Activated T-helper 17 cell treated with anti-CD3 and anti-CD28 coated beads, Interleukin-2, amount 50 U/mL, for 72 hours (primary cell): Measurements from ENCODE around the gene FAF1. TPM values are rescaled to one million over a fixed set of nuclear protein-coding genes. Genes with fewer than 3 reads are reported as not detected.

Experiments used
- ATAC-seq: fragments of 150-1000 bp; cut with Tn5 transposase; replicated peaks from 2 replicates; pipeline ENCODE4 v1.10.0; 2021; ENCODE audit warnings: mild to moderate bottlenecking, moderate library complexity
- H3K27ac Mint-ChIP-seq: one replicate; pipeline ENCODE4 v1.8.0; 2022; ENCODE audit warnings: mixed read lengths
- H3K27me3 Mint-ChIP-seq: one replicate; pipeline ENCODE4 v1.8.0; 2022; ENCODE audit warnings: mixed read lengths
- H3K36me3 Mint-ChIP-seq: one replicate; pipeline ENCODE4 v1.8.0; 2022; ENCODE audit warnings: low read depth, mild to moderate bottlenecking, mixed read lengths
- H3K4me1 Mint-ChIP-seq: one replicate; pipeline ENCODE4 v1.8.0; 2022; ENCODE audit warnings: mixed read lengths
- H3K4me3 Mint-ChIP-seq: one replicate; pipeline ENCODE4 v1.8.0; 2022; ENCODE audit warnings: mild to moderate bottlenecking, mixed read lengths
- H3K9me3 Mint-ChIP-seq: one replicate; pipeline ENCODE4 v1.8.0; 2022; ENCODE audit warnings: mixed read lengths
- total RNA-seq, 2 donors: library from RNA; stranded (reverse); gene quantifications; one replicate each; pipeline ENCODE4 v1.2.3, GENCODE V29; 2022

Gene FAF1
- total RNA-seq, 2 donors from 2014 or later: 55.5 to 69.7 TPM

DNA sequence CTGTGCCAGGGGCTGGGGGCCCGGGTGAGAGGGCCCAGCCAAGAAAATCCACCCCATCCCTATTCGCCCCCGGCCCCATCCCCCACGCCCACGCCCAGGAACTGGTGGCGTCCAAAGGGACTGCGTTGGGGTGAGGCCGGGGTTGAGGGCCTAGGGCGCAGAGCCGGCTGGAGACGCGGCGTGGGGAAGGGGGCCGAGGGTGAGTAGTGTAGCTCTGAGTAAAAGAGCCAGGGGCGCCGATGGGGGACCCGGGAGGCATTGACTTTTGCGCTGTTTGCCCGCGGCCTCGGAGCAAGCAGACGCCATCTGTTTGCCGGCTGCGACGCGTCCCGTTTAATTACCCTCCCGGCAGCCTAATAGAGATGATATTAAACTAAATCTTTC lies 533.4 kb downstream of the FAF1 start:
- Mint-ChIP-seq H3K4me3 (peak overlapping the region; percentile 9), H3K4me1 (peaks cover 19% of the 10 kb centered on the region), H3K36me3 (peaks cover 19% of the 10 kb centered on the region), H3K27me3 (peaks cover 83% of the 10 kb centered on the region), H3K27ac (no peak overlapping the region), H3K9me3 (no peaks in the 10 kb centered on the region)
- no peak for ATAC-seq

DNA sequence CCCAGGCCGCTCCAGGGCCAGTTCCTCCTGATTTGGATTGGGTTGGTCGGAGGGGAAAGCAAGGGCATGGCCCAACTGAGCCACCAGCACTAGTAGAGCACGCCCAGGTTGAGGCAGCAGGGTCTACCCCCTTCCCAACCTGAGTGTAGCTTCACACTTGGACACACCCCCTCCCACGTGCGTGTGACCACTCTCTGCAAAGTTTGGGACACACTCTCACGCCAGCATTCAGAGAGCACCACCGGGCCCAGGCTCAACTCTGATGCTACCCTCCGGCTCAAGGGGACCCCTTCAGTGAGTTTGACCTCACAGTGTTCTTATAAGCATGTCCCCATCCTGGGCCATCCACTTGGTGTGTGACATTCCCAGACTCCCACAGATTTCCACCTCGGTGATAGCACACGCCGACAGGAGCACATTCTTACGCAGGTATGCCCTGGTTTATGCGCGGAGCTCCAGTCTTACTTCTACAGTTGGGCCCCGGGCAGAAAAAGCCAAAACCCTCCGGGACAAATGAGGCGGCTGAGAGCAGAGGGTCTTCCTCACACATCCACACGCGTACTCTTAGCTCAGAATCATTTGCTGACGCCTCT lies 533.9 kb downstream of the FAF1 start:
- H3K4me3 Mint-ChIP-seq: peak overlapping the region; percentile 9
- no peak for ATAC-seq
- H3K9me3 Mint-ChIP-seq: no peaks in the 10 kb centered on the region
- H3K27me3 Mint-ChIP-seq: peaks cover 81% of the 10 kb centered on the region
- peaks cover 19% of the 10 kb centered on the region for H3K36me3 Mint-ChIP-seq
- H3K4me1 Mint-ChIP-seq: peaks cover 22% of the 10 kb centered on the region
- no peak overlapping the region for H3K27ac Mint-ChIP-seq

DNA sequence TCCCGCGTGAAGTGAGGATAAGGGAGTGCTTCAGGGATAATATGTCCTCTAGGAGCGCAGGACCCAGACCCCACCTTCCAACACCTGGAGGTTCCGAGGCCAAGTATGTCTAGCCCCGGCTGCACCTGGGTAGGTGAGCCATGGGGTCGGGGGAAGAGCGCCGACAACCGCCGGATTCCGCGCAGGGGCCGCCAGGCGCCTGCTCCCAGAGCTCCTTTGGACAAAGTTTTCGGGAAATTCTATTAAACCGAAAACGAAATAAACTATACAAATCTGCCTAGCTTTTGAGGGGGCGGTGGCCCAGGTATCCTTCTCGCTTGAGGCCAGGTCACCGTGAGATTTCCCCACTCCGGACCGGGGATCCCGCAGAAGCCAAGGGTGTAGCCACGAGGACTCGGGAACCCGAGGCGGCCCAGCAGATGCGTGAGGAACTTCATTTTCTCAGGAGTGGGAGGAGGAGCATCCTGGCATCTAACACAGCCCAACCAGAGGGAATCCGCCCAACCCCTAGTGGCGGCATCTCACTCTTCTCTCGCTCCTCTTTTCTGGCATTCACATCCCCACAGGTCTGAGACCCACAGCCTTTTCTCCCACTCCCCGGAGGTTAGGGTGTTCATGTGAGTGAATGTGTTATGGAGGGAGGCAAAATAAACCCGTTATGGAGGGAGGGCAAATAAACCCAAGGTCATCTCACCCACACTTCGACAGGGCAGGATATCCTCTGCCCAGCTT lies 534.5 kb downstream of the FAF1 start:
- no peak overlapping the region for H3K27ac Mint-ChIP-seq
- peaks cover 22% of the 10 kb centered on the region for H3K4me1 Mint-ChIP-seq
- no peaks in the 10 kb centered on the region for H3K9me3 Mint-ChIP-seq
- peak overlapping the region; percentile 13 for H3K4me3 Mint-ChIP-seq
- no peak for ATAC-seq
- peaks cover 20% of the 10 kb centered on the region for H3K36me3 Mint-ChIP-seq
- H3K27me3 Mint-ChIP-seq: peaks cover 77% of the 10 kb centered on the region

DNA sequence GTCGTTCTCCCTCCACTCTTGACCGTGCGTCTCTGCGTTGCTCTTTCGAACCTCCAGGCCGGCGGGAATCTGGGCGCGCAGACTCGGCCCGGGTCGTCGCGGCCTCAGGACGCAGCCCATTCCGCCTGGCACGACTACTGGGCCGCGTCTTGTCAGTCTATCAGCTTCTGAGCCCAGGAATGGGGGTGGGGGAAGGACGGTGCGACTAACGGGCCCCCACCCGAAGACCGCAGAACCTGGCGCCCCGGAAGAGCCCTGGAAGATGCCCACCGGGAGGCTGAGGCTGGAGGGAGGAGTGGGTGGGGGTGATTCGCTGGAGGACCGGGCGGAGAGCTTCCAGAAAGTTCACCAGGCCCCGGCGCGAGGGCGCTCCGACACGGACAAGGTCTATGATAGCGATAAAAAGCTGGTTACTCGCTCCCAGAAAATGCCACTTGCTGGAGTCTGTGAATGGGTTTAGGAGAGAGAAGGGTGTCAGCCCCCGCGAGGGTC lies 535.1 kb downstream of the FAF1 start:
- Mint-ChIP-seq H3K36me3 (peaks cover 26% of the 10 kb centered on the region), H3K27ac (peak overlapping the region; percentile 1), H3K4me3 (peak overlapping the region; percentile 81), H3K4me1 (peaks cover 28% of the 10 kb centered on the region), H3K9me3 (no peaks in the 10 kb centered on the region), H3K27me3 (peaks cover 78% of the 10 kb centered on the region)
- no peak for ATAC-seq

DNA sequence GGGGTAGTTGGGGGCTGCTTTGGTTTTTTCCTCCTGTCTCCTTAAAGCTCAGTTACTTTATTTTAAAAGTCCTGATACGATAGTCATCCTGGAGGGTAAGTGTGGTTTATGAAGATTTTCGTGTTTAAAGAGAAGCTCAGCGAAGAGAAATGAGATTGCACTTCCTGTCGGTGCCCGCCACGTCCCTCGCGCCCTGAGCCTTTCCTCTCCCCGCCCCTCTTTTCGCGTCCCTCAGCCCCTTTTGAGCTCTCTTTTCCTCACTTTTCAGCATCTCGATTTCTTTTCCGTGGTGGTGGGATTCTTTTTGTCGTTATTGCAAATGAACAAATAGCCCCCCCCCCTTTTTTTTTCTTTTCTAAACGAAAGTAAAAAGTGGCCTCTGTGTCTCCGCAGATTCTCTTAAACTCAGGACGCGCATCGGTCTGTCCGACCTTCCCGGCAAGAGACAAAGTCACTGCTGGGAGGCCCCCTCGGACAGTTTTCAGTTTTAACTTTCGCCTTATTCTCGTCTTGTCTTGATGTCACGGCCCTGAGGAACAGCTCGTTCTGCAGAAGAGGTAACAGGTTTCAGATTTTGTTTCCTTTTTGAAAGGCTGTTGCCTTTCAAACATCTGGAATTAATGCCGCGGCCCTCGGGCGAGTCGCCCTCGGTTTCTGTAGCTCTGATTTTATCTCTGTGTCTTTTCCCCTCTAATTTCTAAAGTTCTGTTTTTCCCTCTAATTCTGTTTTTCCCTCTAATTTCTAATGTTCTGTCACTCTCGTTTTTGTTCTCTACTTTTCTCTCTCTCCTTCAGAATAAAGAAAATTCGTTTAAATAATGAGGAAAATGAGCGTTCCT lies 535.8 kb downstream of the FAF1 start:
- H3K4me1 Mint-ChIP-seq: peaks cover 31% of the 10 kb centered on the region
- no peaks in the 10 kb centered on the region for H3K9me3 Mint-ChIP-seq
- peaks cover 75% of the 10 kb centered on the region for H3K27me3 Mint-ChIP-seq
- H3K36me3 Mint-ChIP-seq: peaks cover 30% of the 10 kb centered on the region
- H3K4me3 Mint-ChIP-seq: peak overlapping the region; percentile 81
- ATAC-seq: peak; percentile 49
- H3K27ac Mint-ChIP-seq: peak overlapping the region; percentile 1

DNA sequence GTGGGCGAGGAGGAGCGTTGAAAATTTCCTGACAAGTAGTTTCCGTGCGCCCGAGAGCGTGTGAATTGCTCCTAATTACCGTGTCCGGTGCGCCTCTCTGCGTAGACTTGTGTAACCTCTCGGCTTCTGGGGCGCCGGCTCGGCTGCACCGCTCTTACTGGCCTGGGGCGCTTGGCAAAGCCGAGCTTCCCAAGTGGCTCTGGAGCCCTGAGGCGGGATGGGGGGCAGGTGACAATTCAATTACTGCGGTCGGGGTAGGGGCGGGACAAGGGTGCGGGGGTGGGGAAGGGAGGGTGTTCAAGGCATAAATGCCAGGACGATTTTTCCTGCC lies 536.4 kb downstream of the FAF1 start:
- Mint-ChIP-seq H3K4me3 (peak overlapping the region; percentile 81), H3K27ac (no peak overlapping the region), H3K27me3 (peaks cover 69% of the 10 kb centered on the region), H3K4me1 (peaks cover 31% of the 10 kb centered on the region), H3K36me3 (peaks cover 30% of the 10 kb centered on the region), H3K9me3 (no peaks in the 10 kb centered on the region)
- ATAC-seq: peak; percentile 37

DNA sequence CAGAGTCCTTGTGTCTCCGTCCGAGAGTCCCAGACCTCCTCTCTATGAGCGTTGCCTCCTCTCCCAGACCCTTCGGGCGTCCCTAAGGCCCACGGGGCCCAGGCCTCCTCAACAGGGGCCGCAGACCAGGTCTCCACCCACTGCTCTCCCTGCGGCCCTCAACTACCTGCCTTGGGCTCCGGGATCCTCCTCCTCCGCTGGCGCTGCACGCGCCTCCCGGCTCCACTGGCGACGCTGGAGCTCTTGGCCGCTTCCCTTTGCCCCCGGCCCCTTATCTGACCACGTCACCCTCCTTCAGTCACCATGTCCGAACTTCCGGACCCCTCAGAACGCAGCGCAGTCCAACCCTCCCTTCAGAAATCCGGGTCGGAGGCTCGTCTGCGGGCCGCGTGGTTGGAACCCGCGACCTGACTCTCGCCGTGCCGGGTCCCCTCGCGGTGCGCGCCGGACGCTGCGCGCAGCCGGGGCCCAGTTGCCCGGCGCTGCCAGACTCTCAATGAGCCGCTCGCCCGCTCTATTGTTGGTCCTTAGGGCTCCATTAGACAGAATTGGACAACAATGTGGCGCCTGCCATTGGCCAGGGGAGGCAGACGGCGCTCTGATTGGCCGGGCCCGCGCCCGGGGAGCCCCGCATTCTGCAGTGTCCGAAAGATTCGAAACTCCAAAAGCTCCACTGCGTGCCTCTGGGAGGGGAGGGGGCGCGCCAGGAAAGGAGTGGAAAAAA lies 537.0 kb downstream of the FAF1 start, which contains the start of gene DMRTA2:
DMRTA2 (minus strand) TSS at position 498 of the 724 bp plus-strand sequence. CDS start 1,907 bp downstream, outside the sequence.
- no peak for ATAC-seq
- Mint-ChIP-seq H3K27me3 (peaks cover 65% of the 10 kb centered on the region), H3K36me3 (peaks cover 30% of the 10 kb centered on the region), H3K4me1 (peaks cover 31% of the 10 kb centered on the region), H3K27ac (peak within 1 kb of the TSS; percentile 1), H3K9me3 (no peaks in the 10 kb centered on the region), H3K4me3 (peak within 1 kb of the TSS; percentile 81)

DNA sequence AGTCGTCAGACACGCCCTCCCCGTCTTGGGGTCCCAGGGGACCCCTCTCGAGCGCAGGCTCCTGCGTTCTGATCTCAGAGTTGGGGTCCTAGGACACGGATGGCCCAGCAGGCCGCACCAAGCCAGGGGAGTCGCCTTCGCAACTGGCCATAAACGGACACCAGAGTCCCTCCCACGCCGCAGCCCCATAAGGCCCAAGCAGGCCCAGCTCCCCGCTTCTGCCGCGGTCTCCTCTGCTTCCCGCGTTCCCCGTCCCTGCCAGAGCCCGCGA lies 537.5 kb downstream of the FAF1 start:
- Mint-ChIP-seq H3K27me3 (peaks cover 66% of the 10 kb centered on the region), H3K36me3 (peaks cover 30% of the 10 kb centered on the region), H3K4me3 (peak overlapping the region; percentile 81), H3K9me3 (no peaks in the 10 kb centered on the region), H3K4me1 (peaks cover 31% of the 10 kb centered on the region), H3K27ac (no peak overlapping the region)
- no peak for ATAC-seq

DNA sequence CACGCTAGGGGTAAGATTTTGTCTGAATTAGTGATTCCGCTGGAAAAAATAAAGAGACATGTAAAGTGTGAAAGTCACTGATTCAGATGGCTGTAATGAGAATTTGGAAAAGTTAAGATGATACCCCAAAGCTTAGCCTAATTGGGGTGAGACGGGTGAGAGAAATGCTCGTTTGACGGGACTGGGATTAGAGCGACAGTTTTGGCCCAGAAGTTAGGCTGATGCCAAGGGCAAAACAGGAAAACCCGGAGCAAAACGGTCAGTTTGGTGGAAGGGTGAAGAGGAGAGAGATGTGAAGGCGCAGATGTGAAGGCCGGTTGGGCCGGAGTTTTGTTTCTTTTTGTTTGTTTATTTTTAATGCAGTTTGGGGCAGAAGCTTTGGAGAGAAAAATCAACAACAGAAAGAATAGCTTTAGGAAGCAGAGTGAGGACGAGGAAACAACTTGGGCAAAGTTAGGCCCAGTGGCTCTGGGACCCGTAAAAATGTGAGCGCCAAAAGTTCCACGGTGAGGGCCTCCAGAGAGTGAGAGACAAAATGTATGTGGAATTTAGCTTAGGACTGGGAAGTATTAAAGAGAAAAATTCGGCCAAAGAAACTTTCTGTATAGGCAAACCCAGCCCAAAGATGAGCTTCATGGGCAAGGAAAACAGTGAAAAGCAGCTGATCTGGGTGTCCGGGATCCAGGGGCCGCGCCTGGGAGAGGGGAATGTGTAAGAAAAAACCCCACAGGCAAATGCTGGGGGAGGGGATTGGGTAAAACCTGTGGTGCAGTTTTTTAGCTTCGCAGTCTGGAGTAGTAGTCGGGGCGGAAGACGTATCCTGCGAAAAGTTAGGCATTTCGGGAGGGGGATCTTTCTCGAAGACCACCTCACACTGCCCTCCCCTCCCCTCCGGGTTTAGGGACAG lies 538.0 kb downstream of the FAF1 start:
- Mint-ChIP-seq H3K27ac (no peak overlapping the region), H3K4me1 (peaks cover 31% of the 10 kb centered on the region), H3K9me3 (no peaks in the 10 kb centered on the region), H3K27me3 (peaks cover 64% of the 10 kb centered on the region), H3K36me3 (peaks cover 30% of the 10 kb centered on the region), H3K4me3 (peak overlapping the region; percentile 81)
- ATAC-seq: no peak

DNA sequence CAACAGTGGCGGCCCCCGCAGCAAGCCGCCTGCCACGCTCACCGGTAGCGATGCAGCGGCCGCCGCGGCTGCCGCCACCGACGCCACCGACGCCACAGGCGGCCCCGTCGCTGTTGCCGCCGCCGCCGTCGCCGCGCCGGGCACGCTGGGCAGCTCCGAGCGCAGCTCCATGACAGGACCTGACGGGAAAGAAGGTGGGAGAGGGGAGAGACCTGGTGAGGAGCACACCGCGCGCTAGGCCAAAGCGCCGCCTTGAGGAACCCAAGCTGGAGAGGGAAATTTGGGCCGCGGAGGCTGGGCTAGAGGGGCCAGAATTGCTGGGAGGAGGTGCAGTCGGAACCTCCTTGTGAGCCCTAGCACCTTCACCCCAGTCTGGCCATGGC lies 538.7 kb downstream of the FAF1 start:
- Mint-ChIP-seq H3K27ac (no peak overlapping the region), H3K9me3 (no peaks in the 10 kb centered on the region), H3K4me1 (peaks cover 35% of the 10 kb centered on the region), H3K27me3 (peaks cover 69% of the 10 kb centered on the region), H3K36me3 (peaks cover 30% of the 10 kb centered on the region), H3K4me3 (peak overlapping the region; percentile 81)
- ATAC-seq: no peak

DNA sequence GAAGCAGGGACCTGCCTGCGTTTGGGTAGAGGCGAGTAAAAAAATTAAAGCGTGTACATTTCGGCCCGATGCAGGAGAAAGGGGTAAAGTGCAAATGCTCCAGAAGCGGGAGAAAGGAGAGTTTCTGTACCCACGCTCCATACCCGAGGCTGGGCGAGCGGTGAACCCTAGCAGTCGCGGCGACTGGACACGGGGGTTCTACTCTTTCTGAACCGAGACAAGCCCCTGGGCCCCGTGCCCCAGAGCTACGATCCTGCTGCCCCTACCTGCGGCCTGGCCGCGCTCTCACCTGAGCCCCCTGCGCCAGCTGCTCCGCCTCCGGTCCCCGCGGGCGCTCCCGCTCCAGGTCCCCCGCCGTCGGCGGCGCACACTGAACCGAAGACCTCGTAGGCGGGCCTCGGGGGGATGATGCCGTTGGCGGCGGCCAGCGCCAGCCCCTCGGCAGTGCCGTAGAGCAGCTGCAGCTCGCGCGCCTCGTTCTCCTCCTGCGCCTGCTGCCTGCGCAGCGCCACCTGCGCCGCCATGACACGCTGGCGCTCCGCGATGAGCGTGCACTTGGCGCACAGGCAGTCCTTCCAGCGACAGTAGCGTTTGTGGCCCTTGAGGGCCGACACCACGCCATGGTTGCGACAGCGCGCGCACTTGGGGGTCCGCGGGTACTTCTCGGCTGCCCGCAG lies 539.2 kb downstream of the FAF1 start:
- Mint-ChIP-seq H3K27ac (no peak overlapping the region), H3K36me3 (peaks cover 30% of the 10 kb centered on the region), H3K27me3 (peaks cover 71% of the 10 kb centered on the region), H3K4me3 (peak overlapping the region; percentile 51), H3K4me1 (peaks cover 37% of the 10 kb centered on the region), H3K9me3 (no peaks in the 10 kb centered on the region)
- no peak for ATAC-seq

DNA sequence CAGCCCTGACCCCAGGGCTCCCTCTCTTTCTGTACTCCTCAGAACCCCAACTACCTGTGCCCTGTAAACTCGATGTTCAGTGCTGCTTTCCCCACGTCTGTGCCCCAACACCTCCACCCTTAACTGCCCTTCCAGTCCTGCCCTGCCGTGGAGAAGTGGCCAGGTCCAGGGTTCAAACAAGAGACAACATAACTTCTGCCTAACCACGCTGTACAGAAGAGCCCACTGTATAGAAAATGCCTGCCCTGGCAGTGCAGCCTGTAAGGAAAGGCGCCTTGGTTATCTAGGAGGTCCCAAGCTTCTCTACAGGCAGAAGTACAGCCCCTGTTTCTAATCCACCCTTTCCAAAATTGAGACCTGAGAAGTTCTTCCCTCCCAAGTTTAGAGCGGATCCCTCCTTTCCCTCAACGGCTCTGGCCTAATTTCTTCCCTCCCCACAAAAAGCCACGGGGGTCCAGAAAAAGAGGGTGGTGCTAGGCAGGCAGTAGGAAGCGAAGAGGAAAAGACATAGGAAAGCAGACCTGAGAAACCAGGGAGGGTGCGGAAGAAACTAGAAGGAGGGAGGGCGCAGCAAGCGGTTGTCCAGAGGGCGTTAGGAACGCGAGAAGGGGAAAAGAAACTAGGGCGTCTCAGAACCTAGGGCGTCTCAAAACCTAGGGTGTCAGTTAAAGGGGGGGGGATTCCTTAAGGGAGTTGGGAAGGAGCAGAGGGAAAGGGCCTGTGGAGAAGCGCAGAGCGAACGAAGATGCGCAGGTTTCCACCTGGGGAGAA lies 540.0 kb downstream of the FAF1 start:
- H3K27me3 Mint-ChIP-seq: peaks cover 68% of the 10 kb centered on the region
- peak overlapping the region; percentile 51 for H3K4me3 Mint-ChIP-seq
- H3K9me3 Mint-ChIP-seq: no peaks in the 10 kb centered on the region
- H3K4me1 Mint-ChIP-seq: peaks cover 37% of the 10 kb centered on the region
- no peak for ATAC-seq
- no peak overlapping the region for H3K27ac Mint-ChIP-seq
- H3K36me3 Mint-ChIP-seq: peaks cover 30% of the 10 kb centered on the region
